ENCODE data around the gene NCSTN. TPM values are rescaled to one million over a fixed set of nuclear protein-coding genes. Genes with fewer than 3 reads are reported as not detected.

The NCSTN gene
- total RNA-seq, 1 experiment from 2014 or later: 93.7 TPM

DNA sequence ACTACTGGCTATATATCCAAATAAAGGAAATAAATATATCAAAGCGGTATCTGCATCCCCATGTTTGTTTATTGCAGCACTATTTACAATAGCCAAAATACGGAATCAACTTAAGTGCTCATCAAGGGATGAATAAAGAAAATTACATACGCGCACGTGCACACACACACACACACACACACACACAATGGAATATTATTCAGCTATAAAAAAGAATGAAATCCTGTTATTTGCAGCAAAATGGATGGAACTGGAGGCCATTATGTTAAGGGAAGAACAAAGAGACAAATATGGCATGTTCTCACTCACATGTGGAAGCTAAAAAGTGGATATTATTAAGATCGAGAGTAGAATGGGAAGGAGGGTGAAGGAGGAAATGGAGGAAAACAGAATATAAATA, 20.4 kb upstream of the NCSTN start:
- CTCF ChIA-PET: no interaction called here
- TF ChIP-seq, protein P1, sequence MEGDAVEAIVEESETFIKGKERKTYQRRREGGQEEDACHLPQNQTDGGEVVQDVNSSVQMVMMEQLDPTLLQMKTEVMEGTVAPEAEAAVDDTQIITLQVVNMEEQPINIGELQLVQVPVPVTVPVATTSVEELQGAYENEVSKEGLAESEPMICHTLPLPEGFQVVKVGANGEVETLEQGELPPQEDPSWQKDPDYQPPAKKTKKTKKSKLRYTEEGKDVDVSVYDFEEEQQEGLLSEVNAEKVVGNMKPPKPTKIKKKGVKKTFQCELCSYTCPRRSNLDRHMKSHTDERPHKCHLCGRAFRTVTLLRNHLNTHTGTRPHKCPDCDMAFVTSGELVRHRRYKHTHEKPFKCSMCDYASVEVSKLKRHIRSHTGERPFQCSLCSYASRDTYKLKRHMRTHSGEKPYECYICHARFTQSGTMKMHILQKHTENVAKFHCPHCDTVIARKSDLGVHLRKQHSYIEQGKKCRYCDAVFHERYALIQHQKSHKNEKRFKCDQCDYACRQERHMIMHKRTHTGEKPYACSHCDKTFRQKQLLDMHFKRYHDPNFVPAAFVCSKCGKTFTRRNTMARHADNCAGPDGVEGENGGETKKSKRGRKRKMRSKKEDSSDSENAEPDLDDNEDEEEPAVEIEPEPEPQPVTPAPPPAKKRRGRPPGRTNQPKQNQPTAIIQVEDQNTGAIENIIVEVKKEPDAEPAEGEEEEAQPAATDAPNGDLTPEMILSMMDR (IDR thresholded peaks at IDR 0.05): no peak
- no peak for TF ChIP-seq POLR2AphosphoS5 (IDR thresholded peaks at IDR 0.05; ENCODE audit: low read depth, low read length)
- TF ChIP-seq TCF7L2 (IDR thresholded peaks at IDR 0.05; ENCODE audit: low read depth, low read length): no peak
- TF ChIP-seq, protein P2, sequence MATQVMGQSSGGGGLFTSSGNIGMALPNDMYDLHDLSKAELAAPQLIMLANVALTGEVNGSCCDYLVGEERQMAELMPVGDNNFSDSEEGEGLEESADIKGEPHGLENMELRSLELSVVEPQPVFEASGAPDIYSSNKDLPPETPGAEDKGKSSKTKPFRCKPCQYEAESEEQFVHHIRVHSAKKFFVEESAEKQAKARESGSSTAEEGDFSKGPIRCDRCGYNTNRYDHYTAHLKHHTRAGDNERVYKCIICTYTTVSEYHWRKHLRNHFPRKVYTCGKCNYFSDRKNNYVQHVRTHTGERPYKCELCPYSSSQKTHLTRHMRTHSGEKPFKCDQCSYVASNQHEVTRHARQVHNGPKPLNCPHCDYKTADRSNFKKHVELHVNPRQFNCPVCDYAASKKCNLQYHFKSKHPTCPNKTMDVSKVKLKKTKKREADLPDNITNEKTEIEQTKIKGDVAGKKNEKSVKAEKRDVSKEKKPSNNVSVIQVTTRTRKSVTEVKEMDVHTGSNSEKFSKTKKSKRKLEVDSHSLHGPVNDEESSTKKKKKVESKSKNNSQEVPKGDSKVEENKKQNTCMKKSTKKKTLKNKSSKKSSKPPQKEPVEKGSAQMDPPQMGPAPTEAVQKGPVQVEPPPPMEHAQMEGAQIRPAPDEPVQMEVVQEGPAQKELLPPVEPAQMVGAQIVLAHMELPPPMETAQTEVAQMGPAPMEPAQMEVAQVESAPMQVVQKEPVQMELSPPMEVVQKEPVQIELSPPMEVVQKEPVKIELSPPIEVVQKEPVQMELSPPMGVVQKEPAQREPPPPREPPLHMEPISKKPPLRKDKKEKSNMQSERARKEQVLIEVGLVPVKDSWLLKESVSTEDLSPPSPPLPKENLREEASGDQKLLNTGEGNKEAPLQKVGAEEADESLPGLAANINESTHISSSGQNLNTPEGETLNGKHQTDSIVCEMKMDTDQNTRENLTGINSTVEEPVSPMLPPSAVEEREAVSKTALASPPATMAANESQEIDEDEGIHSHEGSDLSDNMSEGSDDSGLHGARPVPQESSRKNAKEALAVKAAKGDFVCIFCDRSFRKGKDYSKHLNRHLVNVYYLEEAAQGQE (IDR thresholded peaks at IDR 0.05; ENCODE audit: insufficient read depth in 1 of 2, low read depth in 2 of 2, low read length in 1 of 2): no peak
- TF ChIP-seq SIN3A (IDR thresholded peaks at IDR 0.05; ENCODE audit: borderline replicate concordance, insufficient read depth, low read depth, low read length): no peak
- H3K27me3 ChIP-seq (ENCODE audit: control insufficient read depth, insufficient read depth, low read length): no peaks in the 10 kb centered on the region
- intact Hi-C loops (cut with micrococcal nuclease; ENCODE audit: unreplicated experiment) (no loop called here), in situ Hi-C loops (cut with HindIII; ENCODE audit: low pct_unique_long_range_greater_than_20kb, low sequenced_read_pairs) (no loop called here)
- H3K27ac ChIP-seq (ENCODE audit: low read length): no peak overlapping the region
- POLR2A ChIA-PET: no interaction called here
- H3K4me1 ChIP-seq (ENCODE audit: control insufficient read depth, insufficient read depth, low read length): no peaks in the 10 kb centered on the region
- no peak overlapping the region for H3K4me3 ChIP-seq (ENCODE audit: low read depth in 2 of 2, low read length in 2 of 2)
- no peaks in the 10 kb centered on the region for H3K9me3 ChIP-seq (ENCODE audit: control insufficient read depth, insufficient read depth, low read depth, low read length)
- no peak for DNase-seq (ENCODE audit: low read depth, low spot score)
- peaks cover 24% of the 10 kb centered on the region for H3K36me3 ChIP-seq (ENCODE audit: control insufficient read depth, insufficient read depth, low read length)
- no TSS peak for BruUV-seq (replicated peaks)
- ATAC-seq: no peak

DNA sequence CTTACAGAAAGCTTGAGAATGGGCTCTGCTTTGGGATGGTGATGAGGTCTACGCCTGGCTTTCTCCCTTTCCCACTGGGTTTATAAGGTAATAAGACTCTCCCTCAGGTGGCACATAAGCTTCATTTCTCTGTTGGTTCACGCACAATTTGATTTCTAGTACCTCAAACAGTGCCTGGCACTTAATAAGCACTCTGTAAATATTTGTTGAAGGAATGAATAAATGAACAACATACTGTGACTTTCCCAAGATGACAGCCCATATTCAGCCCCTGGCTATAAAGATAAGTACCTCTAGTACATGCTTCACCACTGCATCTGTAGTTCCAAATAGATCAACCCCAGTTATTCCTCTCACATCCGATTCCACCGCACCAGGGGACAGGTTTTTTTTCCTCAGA, 17.9 kb upstream of the NCSTN start:
- POLR2A ChIA-PET: no interaction called here
- in situ Hi-C loops (cut with HindIII; ENCODE audit: low pct_unique_long_range_greater_than_20kb, low sequenced_read_pairs) (no loop called here), intact Hi-C loops (cut with micrococcal nuclease; ENCODE audit: unreplicated experiment) (no loop called here)
- CTCF ChIA-PET: no interaction called here
- BruUV-seq (replicated peaks): no TSS peak
- no peak for ATAC-seq
- Histone ChIP-seq H3K4me3 (ENCODE audit: low read depth in 2 of 2, low read length in 2 of 2) (no peak overlapping the region), H3K27ac (ENCODE audit: low read length) (no peak overlapping the region), H3K9me3 (ENCODE audit: control insufficient read depth, insufficient read depth, low read depth, low read length) (no peaks in the 10 kb centered on the region), H3K27me3 (ENCODE audit: control insufficient read depth, insufficient read depth, low read length) (no peaks in the 10 kb centered on the region), H3K4me1 (ENCODE audit: control insufficient read depth, insufficient read depth, low read length) (no peaks in the 10 kb centered on the region), H3K36me3 (ENCODE audit: control insufficient read depth, insufficient read depth, low read length) (peaks cover 31% of the 10 kb centered on the region)
- DNase-seq (ENCODE audit: low read depth, low spot score): no peak
- TF ChIP-seq TCF7L2 (IDR thresholded peaks at IDR 0.05; ENCODE audit: low read depth, low read length): no peak
- no peak for TF ChIP-seq SIN3A (IDR thresholded peaks at IDR 0.05; ENCODE audit: borderline replicate concordance, insufficient read depth, low read depth, low read length)
- TF ChIP-seq, protein P2 (IDR thresholded peaks at IDR 0.05; ENCODE audit: insufficient read depth in 1 of 2, low read depth in 2 of 2, low read length in 1 of 2): no peak
- no peak for TF ChIP-seq POLR2AphosphoS5 (IDR thresholded peaks at IDR 0.05; ENCODE audit: low read depth, low read length)
- TF ChIP-seq, protein P1 (IDR thresholded peaks at IDR 0.05): no peak

All from Panc1 (cell line).